HAP-1 (cell line): ENCODE measurements around the gene RCOR1.
A peak's percentile ranks its signal among the peaks of the same experiment; 100 is the strongest.

Experiments
- DNase-seq, 2 experiments: peaks; one replicate each; pipeline ENCODE4 v3.0.0-alpha.2; 2016 to 2020; ENCODE audit warnings: low spot score in 2 of 2
- H3K27me3 ChIP-seq: fragments of 250-450 bp; sonication (Bioruptor Pico); 2 replicates; pipeline ENCODE4 v1.5.1; 2020; ENCODE audit warnings: low read depth, mild to moderate bottlenecking, moderate library complexity
- H3K36me3 ChIP-seq: fragments of 250-450 bp; sonication (Bioruptor Pico); replicated peaks from 2 replicates; pipeline ENCODE4 v1.5.1; 2020; ENCODE audit warnings: mild to moderate bottlenecking
- H3K4me1 ChIP-seq: fragments of 250-450 bp; sonication (Bioruptor Pico); 2 replicates; pipeline ENCODE4 v1.5.1; 2020; ENCODE audit warnings: mild to moderate bottlenecking
- H3K4me3 ChIP-seq: fragments of 250-450 bp; sonication (Bioruptor Pico); 2 replicates; pipeline ENCODE4 v1.5.1; 2020; ENCODE audit warnings: mild to moderate bottlenecking, moderate library complexity
- H3K9me3 ChIP-seq: fragments of 250-450 bp; sonication (Bioruptor Pico); 2 replicates; pipeline ENCODE4 v1.5.1; 2020; ENCODE audit warnings: mild to moderate bottlenecking, moderate library complexity
- in situ Hi-C: fragments of 300-500 bp; cut with MboI; formaldehyde crosslinking; loops from 3 replicates; pipeline ENCODE4 v1.14.3; 2020; ENCODE audit warnings: low sequenced_read_pairs, inconsistent platforms, mixed read lengths

The RCOR1 gene

GRCh38 chr14:102578821-102579220, 13.6 kb upstream of the RCOR1 start:
- no peak for DNase-seq
- no peaks in the 10 kb centered on the region for H3K9me3 ChIP-seq
- H3K27me3 ChIP-seq = no peaks in the 10 kb centered on the region
- H3K4me3 ChIP-seq = no peak overlapping the region
- no peaks in the 10 kb centered on the region for H3K36me3 ChIP-seq
- in situ Hi-C loops = no loop called here
- H3K4me1 ChIP-seq = no peaks in the 10 kb centered on the region

- no peaks in the 10 kb centered on the region for H3K27me3 ChIP-seq
- H3K4me3 ChIP-seq = no peak overlapping the region
- in situ Hi-C loops = no loop called here
- H3K36me3 ChIP-seq = no peaks in the 10 kb centered on the region
- no peaks in the 10 kb centered on the region for H3K9me3 ChIP-seq
- DNase-seq = no peak
- peaks cover under 1% of the 10 kb centered on the region for H3K4me1 ChIP-seq
These were observed 12.5 kb upstream of the RCOR1 start for GRCh38 chr14:102579696-102580549.

GRCh38 chr14:102580550-102581110, 11.8 kb upstream of the RCOR1 start:
- no peaks in the 10 kb centered on the region for H3K9me3 ChIP-seq
- peaks cover 8% of the 10 kb centered on the region for H3K4me1 ChIP-seq
- no peak for DNase-seq
- H3K4me3 ChIP-seq = no peak overlapping the region
- H3K27me3 ChIP-seq = no peaks in the 10 kb centered on the region
- in situ Hi-C loops = no loop called here
- H3K36me3 ChIP-seq = no peaks in the 10 kb centered on the region

GRCh38 chr14:102581193-102581592, 11.3 kb upstream of the RCOR1 start:
- no peak overlapping the region for H3K4me3 ChIP-seq
- no peaks in the 10 kb centered on the region for H3K9me3 ChIP-seq
- H3K27me3 ChIP-seq = no peaks in the 10 kb centered on the region
- peaks cover 11% of the 10 kb centered on the region for H3K4me1 ChIP-seq
- no peaks in the 10 kb centered on the region for H3K36me3 ChIP-seq
- no peak for DNase-seq
- in situ Hi-C loops = no loop called here

- Histone ChIP-seq H3K9me3 (no peaks in the 10 kb centered on the region), H3K4me1 (peaks cover 11% of the 10 kb centered on the region), H3K36me3 (no peaks in the 10 kb centered on the region), H3K4me3 (no peak overlapping the region), H3K27me3 (no peaks in the 10 kb centered on the region)
- in situ Hi-C loops = no loop called here
- DNase-seq = no peak
These were observed 8.7 kb upstream of the RCOR1 start for GRCh38 chr14:102583726-102584125.

- Histone ChIP-seq H3K27me3 (no peaks in the 10 kb centered on the region), H3K4me1 (peaks cover 11% of the 10 kb centered on the region), H3K36me3 (no peaks in the 10 kb centered on the region), H3K4me3 (no peak overlapping the region), H3K9me3 (no peaks in the 10 kb centered on the region)
- in situ Hi-C loops = no loop called here
- peak in 1 of 2 experiments; percentile 80 for DNase-seq
These were observed 7.3 kb upstream of the RCOR1 start for GRCh38 chr14:102584871-102585869.

- H3K36me3 ChIP-seq = no peaks in the 10 kb centered on the region
- H3K9me3 ChIP-seq = no peaks in the 10 kb centered on the region
- H3K4me3 ChIP-seq = no peak overlapping the region
- H3K27me3 ChIP-seq = no peaks in the 10 kb centered on the region
- in situ Hi-C loops = no loop called here
- H3K4me1 ChIP-seq = peaks cover 11% of the 10 kb centered on the region
- no peak for DNase-seq
These were observed 5.9 kb upstream of the RCOR1 start for GRCh38 chr14:102586420-102587104.

GRCh38 chr14:102588821-102589220, 3.6 kb upstream of the RCOR1 start:
- DNase-seq = no peak
- Histone ChIP-seq H3K9me3 (no peaks in the 10 kb centered on the region), H3K4me1 (peaks cover 11% of the 10 kb centered on the region), H3K36me3 (no peaks in the 10 kb centered on the region; the same call in 1 of the 2 replicates), H3K4me3 (no peak overlapping the region), H3K27me3 (no peaks in the 10 kb centered on the region)
- in situ Hi-C loops = no loop called here

- Histone ChIP-seq H3K36me3 (no peaks in the 10 kb centered on the region; the same call in 1 of the 2 replicates), H3K4me3 (no peak overlapping the region), H3K4me1 (peaks cover 17% of the 10 kb centered on the region), H3K27me3 (no peaks in the 10 kb centered on the region), H3K9me3 (no peaks in the 10 kb centered on the region)
- no peak for DNase-seq
- in situ Hi-C loops = no loop called here
These were observed 2.6 kb upstream of the RCOR1 start for GRCh38 chr14:102589761-102590290.

GRCh38 chr14:102590667-102591099, 1.8 kb upstream of the RCOR1 start:
- no peaks in the 10 kb centered on the region for H3K9me3 ChIP-seq
- DNase-seq = peak in 1 of 2 experiments; percentile 61
- peaks cover 11% of the 10 kb centered on the region for H3K4me1 ChIP-seq
- peak overlapping the region; percentile 99 for H3K4me3 ChIP-seq
- in situ Hi-C loops = no loop called here
- H3K36me3 ChIP-seq = no peaks in the 10 kb centered on the region; the same call in 1 of the 2 replicates
- no peaks in the 10 kb centered on the region for H3K27me3 ChIP-seq

GRCh38 chr14:102591372-102591943, 991 bp upstream of the RCOR1 start:
- Histone ChIP-seq H3K36me3 (no peaks in the 10 kb centered on the region; the same call in 1 of the 2 replicates), H3K4me3 (peak overlapping the region; percentile 99), H3K4me1 (peaks cover 9% of the 10 kb centered on the region), H3K9me3 (no peaks in the 10 kb centered on the region), H3K27me3 (no peaks in the 10 kb centered on the region)
- in situ Hi-C loops = no loop called here
- DNase-seq = peak in 1 of 2 experiments; percentile 54

- no peaks in the 10 kb centered on the region; the same call in 1 of the 2 replicates for H3K36me3 ChIP-seq
- H3K4me1 ChIP-seq = peaks cover 9% of the 10 kb centered on the region
- H3K9me3 ChIP-seq = no peaks in the 10 kb centered on the region
- DNase-seq = no peak
- no peaks in the 10 kb centered on the region for H3K27me3 ChIP-seq
- in situ Hi-C loops = no loop called here
- H3K4me3 ChIP-seq = peak overlapping the region; percentile 99
These were observed 263 bp downstream of the RCOR1 start for GRCh38 chr14:102592763-102593060.
